Measurements from ENCODE around the gene ANGPTL7.

DNA sequence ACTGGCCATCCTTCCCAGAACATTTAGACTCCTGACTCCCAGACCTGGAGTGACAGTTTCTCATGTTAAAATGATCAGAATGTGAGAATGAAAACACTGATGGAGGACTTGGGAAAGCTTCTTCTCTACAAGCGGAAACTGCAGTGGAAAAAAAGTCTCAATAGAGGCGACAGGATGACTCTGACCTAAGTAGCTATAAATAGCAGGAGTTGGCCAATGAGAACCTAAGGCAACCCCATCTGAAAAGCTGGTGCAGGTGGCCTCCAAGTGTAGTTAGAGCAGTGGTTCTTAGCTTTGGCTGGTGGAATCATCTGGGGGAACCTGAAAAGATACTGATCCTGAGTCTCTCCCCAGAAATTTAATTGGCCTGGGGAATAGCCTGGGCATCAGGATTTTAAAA is 45.2 kb upstream of the ANGPTL7 start:
- TF ChIP-seq, protein P1, sequence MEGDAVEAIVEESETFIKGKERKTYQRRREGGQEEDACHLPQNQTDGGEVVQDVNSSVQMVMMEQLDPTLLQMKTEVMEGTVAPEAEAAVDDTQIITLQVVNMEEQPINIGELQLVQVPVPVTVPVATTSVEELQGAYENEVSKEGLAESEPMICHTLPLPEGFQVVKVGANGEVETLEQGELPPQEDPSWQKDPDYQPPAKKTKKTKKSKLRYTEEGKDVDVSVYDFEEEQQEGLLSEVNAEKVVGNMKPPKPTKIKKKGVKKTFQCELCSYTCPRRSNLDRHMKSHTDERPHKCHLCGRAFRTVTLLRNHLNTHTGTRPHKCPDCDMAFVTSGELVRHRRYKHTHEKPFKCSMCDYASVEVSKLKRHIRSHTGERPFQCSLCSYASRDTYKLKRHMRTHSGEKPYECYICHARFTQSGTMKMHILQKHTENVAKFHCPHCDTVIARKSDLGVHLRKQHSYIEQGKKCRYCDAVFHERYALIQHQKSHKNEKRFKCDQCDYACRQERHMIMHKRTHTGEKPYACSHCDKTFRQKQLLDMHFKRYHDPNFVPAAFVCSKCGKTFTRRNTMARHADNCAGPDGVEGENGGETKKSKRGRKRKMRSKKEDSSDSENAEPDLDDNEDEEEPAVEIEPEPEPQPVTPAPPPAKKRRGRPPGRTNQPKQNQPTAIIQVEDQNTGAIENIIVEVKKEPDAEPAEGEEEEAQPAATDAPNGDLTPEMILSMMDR (IDR thresholded peaks at IDR 0.05 in 8 of 11, conservative IDR thresholded peaks at IDR 0.05 in 3 of 11), result no peak
- no peak for TF ChIP-seq POLR2A (IDR thresholded peaks at IDR 0.05)
